CD8-positive, alpha-beta memory T cell (primary cell): ENCODE results near the gene RABGAP1L. TPM values are rescaled to one million over a fixed set of nuclear protein-coding genes. Genes with fewer than 3 reads are reported as not detected.
A peak's percentile ranks its signal among the peaks of the same experiment; 100 is the strongest.

Experiments used
- CTCF ChIA-PET: fragments of 350-600 bp; sonication (Branson Sonifier 250); formaldehyde crosslinking; loops from one replicate; lab custom pipeline; 2021; ENCODE audit warnings: antibody characterized with exemption; lab: Charles Lee
- POLR2A ChIA-PET: fragments of 350-600 bp; sonication (Branson Sonifier 250); formaldehyde crosslinking; loops from one replicate; lab custom pipeline; 2021; ENCODE audit warnings: antibody characterized with exemption; lab: Charles Lee
- DNase-seq, 5 donors: peaks; one replicate each; pipeline versions ENCODE4 v3.0.0 to v3.0.0-alpha.2; 2020 to 2022; ENCODE audit warnings: mixed read lengths in 1 of 5
- H3K27ac ChIP-seq: one replicate; pipeline ENCODE4 v1.7.0; 2013; ENCODE audit warnings: low read depth, mild to moderate bottlenecking, low read length, moderate library complexity
- H3K27me3 ChIP-seq: 2 replicates; pipeline ENCODE4 v1.7.0; 2013; ENCODE audit warnings: low read length, mild to moderate bottlenecking; ENCODE audit not compliant: insufficient read depth, poor library complexity, severe bottlenecking
- H3K36me3 ChIP-seq: 2 replicates; pipeline ENCODE4 v1.7.0; 2013; ENCODE audit warnings: mild to moderate bottlenecking, low read length, moderate library complexity; ENCODE audit not compliant: insufficient read depth
- H3K4me1 ChIP-seq: 2 replicates; pipeline ENCODE4 v1.7.0; 2013; ENCODE audit warnings: mild to moderate bottlenecking, low read length, moderate library complexity; ENCODE audit not compliant: insufficient read depth
- H3K4me3 ChIP-seq: 2 replicates; pipeline ENCODE4 v1.7.0; 2013; ENCODE audit warnings: mild to moderate bottlenecking, low read length
- H3K9me3 ChIP-seq: 2 replicates; pipeline ENCODE4 v1.7.0; 2013; ENCODE audit warnings: mild to moderate bottlenecking, low read length
- H3K27ac Mint-ChIP-seq, 8 donors: one replicate each; pipeline ENCODE4 v1.8.0; 2020 to 2021; ENCODE audit warnings: mixed read lengths in 8 of 8, mild to moderate bottlenecking in 6 of 8, inconsistent platforms in 3 of 8, moderate library complexity in 3 of 8
- H3K27me3 Mint-ChIP-seq, 2 donors: one replicate each; pipeline ENCODE4 v1.8.0; 2020 to 2021; ENCODE audit warnings: mixed read lengths in 2 of 2, mild to moderate bottlenecking in 1 of 2, moderate library complexity in 1 of 2
- H3K36me3 Mint-ChIP-seq, 3 donors: one replicate each; pipeline ENCODE4 v1.8.0; 2020 to 2021; ENCODE audit warnings: mixed read lengths in 3 of 3, inconsistent platforms in 1 of 3, mild to moderate bottlenecking in 1 of 3
- H3K4me1 Mint-ChIP-seq, 3 donors: one replicate each; pipeline ENCODE4 v1.8.0; 2020 to 2021; ENCODE audit warnings: mixed read lengths in 3 of 3, inconsistent platforms in 1 of 3, mild to moderate bottlenecking in 1 of 3
- H3K4me3 Mint-ChIP-seq, 7 donors: one replicate each; pipeline ENCODE4 v1.8.0; 2020 to 2021; ENCODE audit warnings: mixed read lengths in 7 of 7, mild to moderate bottlenecking in 6 of 7, moderate library complexity in 4 of 7, inconsistent platforms in 2 of 7
- H3K9me3 Mint-ChIP-seq, 5 donors: one replicate each; pipeline ENCODE4 v1.8.0; 2020 to 2022; ENCODE audit warnings: mixed read lengths in 5 of 5, mild to moderate bottlenecking in 3 of 5, moderate library complexity in 2 of 5, inconsistent platforms in 1 of 5
- polyA plus RNA-seq: library from polyadenylated mRNA; unstranded; fragments of 300-500 nt; fragmentation: Illumina TruSeq; gene quantifications from one replicate; pipeline ENCODE4 v1.2.3, GENCODE V29; 2021
- total RNA-seq, 2 experiments: library from RNA; stranded (reverse); gene quantifications; one replicate each; pipeline ENCODE4 v1.2.3, GENCODE V29; 2021

Gene RABGAP1L
- total and polyA plus RNA-seq, 3 experiments from 2014 or later: 41.7 to 78.5 (median 42.7) TPM

- H3K4me3 ChIP-seq: peak overlapping the region; percentile 50
- peak overlapping the region; percentile 69 to 89 (median 85) for H3K4me3 Mint-ChIP-seq
- H3K36me3 ChIP-seq: no peaks in the 10 kb centered on the region
- no peaks in the 10 kb centered on the region for H3K27me3 ChIP-seq
- H3K36me3 Mint-ChIP-seq: peaks cover 0 to 20% (median 0%) of the 10 kb centered on the region in 3 donors
- peak overlapping the region; percentile 82 to 99 (median 94) for H3K27ac Mint-ChIP-seq
- DNase-seq: no peak
- H3K9me3 Mint-ChIP-seq: no peaks in the 10 kb centered on the region
- POLR2A ChIA-PET: interaction anchor here (0.6 to 8.3 kb wide), 4 partner anchors 20 to 444 kb away, joined by 3 to 123 read pairs (median 11); partner anchors contain the start of gene CACYBP
- no peaks in the 10 kb centered on the region for H3K9me3 ChIP-seq
- peaks cover 76% of the 10 kb centered on the region for H3K4me1 ChIP-seq
- CTCF ChIA-PET: interaction anchor here (1.0 to 3.2 kb wide), 6 partner anchors 13 to 35 kb away, joined by 3 to 12 read pairs (median 5); no protein-coding TSS in a partner anchor
- no peaks in the 10 kb centered on the region for H3K27me3 Mint-ChIP-seq
- peaks cover 69 to 73% (median 71%) of the 10 kb centered on the region in 3 donors for H3K4me1 Mint-ChIP-seq
- H3K27ac ChIP-seq: peak overlapping the region; percentile 80
Measured at GRCh38 chr1:174966008-174966572, 806.8 kb downstream of the RABGAP1L start.

GRCh38 chr1:174967845-174968705 lies 808.8 kb downstream of the RABGAP1L start:
- peaks cover 83 to 88% (median 87%) of the 10 kb centered on the region in 3 donors for H3K4me1 Mint-ChIP-seq

GRCh38 chr1:174968750-174969244 lies 809.5 kb downstream of the RABGAP1L start:
- POLR2A ChIA-PET: interaction anchor here (0.6 to 8.3 kb wide), 7 partner anchors 8 to 1100 kb away, joined by 3 to 123 read pairs (median 4); partner anchors contain the start of genes CACYBP and ZBTB37
- no peaks in the 10 kb centered on the region for H3K9me3 Mint-ChIP-seq
- peaks cover 77 to 85% (median 84%) of the 10 kb centered on the region in 3 donors for H3K4me1 Mint-ChIP-seq
- peak overlapping the region; percentile 82 to 99 (median 92) for H3K27ac Mint-ChIP-seq
- peaks cover 0 to 35% (median 3%) of the 10 kb centered on the region in 3 donors for H3K36me3 Mint-ChIP-seq
- Histone ChIP-seq H3K9me3 (no peaks in the 10 kb centered on the region), H3K4me3 (peak overlapping the region; percentile 29), H3K4me1 (peaks cover 80% of the 10 kb centered on the region), H3K36me3 (no peaks in the 10 kb centered on the region), H3K27ac (peak overlapping the region; percentile 55), H3K27me3 (no peaks in the 10 kb centered on the region)
- peak in 3 of 5 donors; percentile 56 to 89 (median 79) for DNase-seq
- CTCF ChIA-PET: interaction anchor here (0.9 to 1.8 kb wide), 6 partner anchors 8 to 169 kb away, joined by 3 to 9 read pairs (median 4); no protein-coding TSS in a partner anchor
- peak overlapping the region; percentile 67 to 90 (median 82) for H3K4me3 Mint-ChIP-seq
- H3K27me3 Mint-ChIP-seq: no peaks in the 10 kb centered on the region

More at GRCh38 chr1:174967845-174968705, 808.8 kb downstream of the RABGAP1L start:
- peaks cover 0 to 33% (median 0%) of the 10 kb centered on the region in 3 donors for H3K36me3 Mint-ChIP-seq
- Histone ChIP-seq H3K9me3 (no peaks in the 10 kb centered on the region), H3K27me3 (no peaks in the 10 kb centered on the region), H3K4me1 (peaks cover 87% of the 10 kb centered on the region), H3K27ac (peak overlapping the region; percentile 55), H3K4me3 (peak overlapping the region; percentile 20), H3K36me3 (no peaks in the 10 kb centered on the region)
- peak in 2 of 5 donors; percentile 43 to 61 for DNase-seq
- H3K4me3 Mint-ChIP-seq: peak overlapping the region; percentile 67 to 90 (median 82)
- H3K27me3 Mint-ChIP-seq: no peaks in the 10 kb centered on the region
- POLR2A ChIA-PET: interaction anchor here (0.6 to 8.3 kb wide), 8 partner anchors 9 to 1100 kb away, joined by 3 to 123 read pairs (median 4); partner anchors contain the start of genes CACYBP and ZBTB37
- peak overlapping the region; percentile 82 to 99 (median 92) for H3K27ac Mint-ChIP-seq
- no peaks in the 10 kb centered on the region for H3K9me3 Mint-ChIP-seq
- CTCF ChIA-PET: interaction anchor here (0.9 to 1.8 kb wide), 6 partner anchors 9 to 168 kb away, joined by 3 to 9 read pairs (median 4); no protein-coding TSS in a partner anchor

GRCh38 chr1:174969977-174970376 lies 810.7 kb downstream of the RABGAP1L start:
- Histone ChIP-seq H3K27me3 (no peaks in the 10 kb centered on the region), H3K9me3 (no peaks in the 10 kb centered on the region), H3K36me3 (no peaks in the 10 kb centered on the region), H3K27ac (no peak overlapping the region), H3K4me3 (peak overlapping the region; percentile 29), H3K4me1 (peaks cover 69% of the 10 kb centered on the region)
- Mint-ChIP-seq H3K9me3 (no peaks in the 10 kb centered on the region), H3K4me3 (peak overlapping the region; percentile 67 to 90 (median 82)), H3K4me1 (peaks cover 70 to 83% (median 81%) of the 10 kb centered on the region in 3 donors), H3K36me3 (peaks cover 1 to 43% (median 10%) of the 10 kb centered on the region in 3 donors), H3K27me3 (no peaks in the 10 kb centered on the region), H3K27ac (peak overlapping the region; percentile 82 to 99 (median 92))
- ChIA-PET CTCF (interaction anchor here (0.9 to 2.7 kb wide), 3 partner anchors 13 to 84 kb away, joined by 3 to 11 read pairs (median 4); no protein-coding TSS in a partner anchor), POLR2A (interaction anchor here (8.3 kb wide), 1 partner anchor 29 kb away, joined by 123 read pairs; the partner anchor contains the start of gene CACYBP)
- peak in 2 of 5 donors; percentile 33 to 52 for DNase-seq

- Mint-ChIP-seq H3K27me3 (no peaks in the 10 kb centered on the region), H3K4me1 (peaks cover 67 to 83% (median 81%) of the 10 kb centered on the region in 3 donors)
- POLR2A ChIA-PET: interaction anchor here (8.3 kb wide), 1 partner anchor 28 kb away, joined by 123 read pairs; the partner anchor contains the start of gene CACYBP
Measured at GRCh38 chr1:174971466-174971865, 812.1 kb downstream of the RABGAP1L start.

GRCh38 chr1:174971902-174972301 lies 812.6 kb downstream of the RABGAP1L start:
- peaks cover 70 to 84% (median 83%) of the 10 kb centered on the region in 3 donors for H3K4me1 Mint-ChIP-seq
- no peaks in the 10 kb centered on the region for H3K9me3 ChIP-seq
- peaks cover 20 to 58% (median 26%) of the 10 kb centered on the region in 3 donors for H3K36me3 Mint-ChIP-seq
- CTCF ChIA-PET: interaction anchor here (0.7 to 2.7 kb wide), 3 partner anchors 11 to 15 kb away, joined by 3 to 11 read pairs (median 4); no protein-coding TSS in a partner anchor
- POLR2A ChIA-PET: no interaction called here
- H3K4me3 Mint-ChIP-seq: peak overlapping the region in 6 of 7 donors; percentile 27 to 69 (median 44)
- H3K36me3 ChIP-seq: no peaks in the 10 kb centered on the region
- H3K27ac Mint-ChIP-seq: peak overlapping the region; percentile 18 to 91 (median 82)
- peak overlapping the region; percentile 7 for H3K27ac ChIP-seq
- H3K27me3 ChIP-seq: no peaks in the 10 kb centered on the region
- no peaks in the 10 kb centered on the region for H3K9me3 Mint-ChIP-seq
- no peak overlapping the region for H3K4me3 ChIP-seq
- DNase-seq: no peak
- H3K4me1 ChIP-seq: peaks cover 55% of the 10 kb centered on the region
- no peaks in the 10 kb centered on the region for H3K27me3 Mint-ChIP-seq

More at GRCh38 chr1:174971466-174971865, 812.1 kb downstream of the RABGAP1L start:
- H3K36me3 ChIP-seq: no peaks in the 10 kb centered on the region
- H3K9me3 ChIP-seq: no peaks in the 10 kb centered on the region
- Mint-ChIP-seq H3K27ac (peak overlapping the region in 7 of 8 donors; percentile 75 to 91 (median 84)), H3K36me3 (peaks cover 16 to 53% (median 22%) of the 10 kb centered on the region in 3 donors), H3K4me3 (peak overlapping the region in 6 of 7 donors; percentile 12 to 82 (median 62)), H3K9me3 (no peaks in the 10 kb centered on the region)
- H3K4me3 ChIP-seq: no peak overlapping the region
- DNase-seq: no peak
- peaks cover 59% of the 10 kb centered on the region for H3K4me1 ChIP-seq
- no peaks in the 10 kb centered on the region for H3K27me3 ChIP-seq
- CTCF ChIA-PET: interaction anchor here (0.7 to 2.7 kb wide), 3 partner anchors 12 to 16 kb away, joined by 3 to 11 read pairs (median 4); no protein-coding TSS in a partner anchor
- no peak overlapping the region for H3K27ac ChIP-seq

GRCh38 chr1:174974711-174975119 lies 815.4 kb downstream of the RABGAP1L start:
- H3K4me1 Mint-ChIP-seq: peaks cover 58 to 76% (median 72%) of the 10 kb centered on the region in 3 donors
- H3K27me3 Mint-ChIP-seq: no peaks in the 10 kb centered on the region
- peaks cover 25 to 77% (median 38%) of the 10 kb centered on the region in 3 donors for H3K36me3 Mint-ChIP-seq
- DNase-seq: no peak
- Histone ChIP-seq H3K27ac (no peak overlapping the region), H3K27me3 (no peaks in the 10 kb centered on the region), H3K36me3 (peaks cover 5% of the 10 kb centered on the region), H3K9me3 (no peaks in the 10 kb centered on the region), H3K4me1 (peaks cover 28% of the 10 kb centered on the region), H3K4me3 (no peak overlapping the region)
- H3K4me3 Mint-ChIP-seq: no peak overlapping the region
- no peaks in the 10 kb centered on the region for H3K9me3 Mint-ChIP-seq
- peak overlapping the region in 3 of 8 donors; percentile 58 to 83 (median 80) for H3K27ac Mint-ChIP-seq
- ChIA-PET POLR2A (interaction anchor here (2.9 kb wide), 1 partner anchor 24 kb away, joined by 9 read pairs; no protein-coding TSS in a partner anchor), CTCF (interaction anchor here (1.5 kb wide), 1 partner anchor 8 kb away, joined by 3 read pairs; no protein-coding TSS in a partner anchor)
